ENCODE measurements around the gene DOK6.

GRCh38 chr18:69890558-69890957 lies 489.9 kb downstream of the DOK6 start:
- no peak for TF ChIP-seq POLR2A (IDR thresholded peaks at IDR 0.05; ENCODE audit: low read depth, low read length)
- no peak for TF ChIP-seq POLR2AphosphoS5 (IDR thresholded peaks at IDR 0.05; ENCODE audit: low read depth, low read length)
- no peak for TF ChIP-seq TAF1 (IDR thresholded peaks at IDR 0.05; ENCODE audit: low read depth, low read length)
- TF ChIP-seq SPI1 (IDR thresholded peaks at IDR 0.05; ENCODE audit: low read depth, low read length), result no peak

Data from GM12891 (cell line).